K562 (cell line): ENCODE measurements around the gene APLP1. TPM values are rescaled to one million over a fixed set of nuclear protein-coding genes. Genes with fewer than 3 reads are reported as not detected.

ENCODE experiments used
- BDP1 ChIP-seq: IDR thresholded peaks from 3 replicates; pipeline ENCODE4 v1.6.1; 2011; ENCODE audit not compliant: insufficient read length, insufficient read depth
- HDAC8 ChIP-seq: fragments of 450-650 bp; IDR thresholded peaks from 2 replicates; pipeline ENCODE4 v1.6.1; 2016; ENCODE audit warnings: mild to moderate bottlenecking, missing genetic modification characterization, moderate library complexity, missing compliant biosample characterization
- MYC ChIP-seq, 2 experiments: fragments of 250-450 bp in 1 of 2; sonication (Bioruptor Pico) in 1 of 2; IDR thresholded peaks; 2 replicates each; pipeline versions ENCODE4 v1.5.1 to v1.6.1; 2012 to 2021; ENCODE audit warnings: low read depth in 2 of 2, borderline replicate concordance in 1 of 2, improper control_type of control experiment in 1 of 2, low read length in 1 of 2, mild to moderate bottlenecking in 1 of 2, moderate library complexity in 1 of 2
- YY1 ChIP-seq, 3 experiments: IDR thresholded peaks; 2 replicates each; pipeline ENCODE4 v1.6.1; 2011; ENCODE audit warnings: low read length in 2 of 3, mild to moderate bottlenecking in 2 of 3, moderate library complexity in 2 of 3, borderline replicate concordance in 1 of 3, control low read depth in 1 of 3, low read depth in 1 of 3; ENCODE audit not compliant: insufficient read depth in 3 of 3, insufficient replicate concordance in 2 of 3, control insufficient read depth in 1 of 3, insufficient read length in 1 of 3; ENCODE audit errors: extremely low read depth in 1 of 3
- ZNF644 ChIP-seq: fragments of 200-800 bp; sonication (Bioruptor generic); IDR thresholded peaks from 2 replicates; pipeline ENCODE4 v1.6.1; 2016; ENCODE audit warnings: low read depth, missing genetic modification characterization, missing compliant biosample characterization
- polyA plus RNA-seq, 8 experiments: library from polyadenylated mRNA; depleted of rRNA in 4 of 8; stranded (reverse) in 5 of 8; unstranded in 3 of 8; fragments of >200 nt; fragmentation: Nextera tagmentation in 2 of 8; fragmentation: Illumina TruSeq in 1 of 8; extraction: Ambion mirVana in 2 of 8; extraction: Trizol in 1 of 8; gene quantifications; 2 replicates each; pipeline versions ENCODE4 v1.2.1 to v1.2.3, GENCODE V29; 2011 to 2014; ENCODE audit warnings: inconsistent platforms in 1 of 8, missing spikeins in 1 of 8
- total RNA-seq, 7 experiments: library from RNA; depleted of rRNA in 6 of 7; stranded (reverse); fragments of >200 nt in 6 of 7; fragmentation: Illumina TruSeq in 2 of 7; extraction: Trizol in 2 of 7; gene quantifications; 2 replicates each; pipeline versions ENCODE4 v1.2.1 to v1.2.3, GENCODE V29; 2011 to 2021; ENCODE audit warnings: low replicate concordance in 1 of 7
- TF ChIP-seq, protein P1 (sequence below): fragments of 450-650 bp; IDR thresholded peaks from 2 replicates; pipeline ENCODE4 v1.6.1; 2016; ENCODE audit warnings: mild to moderate bottlenecking, moderate library complexity
- TF ChIP-seq, protein P2 (sequence below): sonication (generic); formaldehyde crosslinking; IDR thresholded peaks from 2 replicates; pipeline ENCODE4 v1.5.0; 2020; ENCODE audit warnings: missing genetic modification reagents
- TF ChIP-seq, protein P3 (sequence below): fragments of 450-650 bp; IDR thresholded peaks from 2 replicates; pipeline ENCODE4 v1.7.1; 2018; ENCODE audit warnings: mild to moderate bottlenecking, low read depth; ENCODE audit not compliant: partially characterized antibody

Gene APLP1
- total and polyA plus RNA-seq, 9 of the 15 experiments (the other 6 are each of a cell fraction or from before 2014, with no cell fraction given) = 0.69 to 9.9 (median 4.7) TPM

DNA sequence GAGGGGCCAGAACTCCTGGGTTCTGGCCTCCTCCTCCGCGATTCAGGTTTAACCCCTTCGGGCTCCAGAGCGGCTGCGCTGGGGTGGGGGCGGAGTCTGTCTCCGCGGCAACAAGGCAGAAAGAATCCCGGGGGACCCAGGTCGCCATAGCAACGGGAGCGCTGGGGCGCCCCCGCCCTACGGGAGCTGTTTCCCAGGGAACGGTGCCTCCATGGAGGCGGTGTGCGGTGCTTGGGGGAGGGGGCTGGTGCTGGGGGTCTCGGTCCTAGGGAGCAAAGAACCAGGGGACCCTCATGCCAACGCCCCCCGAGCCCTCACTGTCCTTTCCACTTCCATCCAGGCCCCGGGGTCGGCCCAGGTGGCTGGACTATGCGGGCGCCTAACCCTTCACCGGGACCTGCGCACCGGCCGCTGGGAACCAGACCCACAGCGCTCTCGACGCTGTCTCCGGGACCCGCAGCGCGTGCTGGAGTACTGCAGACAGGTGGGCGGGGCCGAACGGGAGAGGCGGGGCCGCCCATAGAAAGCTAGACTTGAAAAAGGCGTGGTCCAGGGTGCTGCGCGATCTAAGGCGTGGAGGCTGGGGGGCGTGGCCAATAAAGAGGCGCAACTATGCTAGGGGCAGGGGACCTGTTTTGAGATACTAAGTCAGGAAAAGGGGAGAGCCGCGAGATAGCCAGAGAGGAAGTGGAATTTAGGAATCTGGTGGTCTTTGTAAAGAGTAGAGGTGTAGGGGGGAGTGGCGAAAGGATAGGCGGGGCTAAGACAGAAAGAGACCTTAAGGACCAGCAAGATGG, 1.2 kb downstream of the APLP1 start (continued):
- TF ChIP-seq, protein P1, sequence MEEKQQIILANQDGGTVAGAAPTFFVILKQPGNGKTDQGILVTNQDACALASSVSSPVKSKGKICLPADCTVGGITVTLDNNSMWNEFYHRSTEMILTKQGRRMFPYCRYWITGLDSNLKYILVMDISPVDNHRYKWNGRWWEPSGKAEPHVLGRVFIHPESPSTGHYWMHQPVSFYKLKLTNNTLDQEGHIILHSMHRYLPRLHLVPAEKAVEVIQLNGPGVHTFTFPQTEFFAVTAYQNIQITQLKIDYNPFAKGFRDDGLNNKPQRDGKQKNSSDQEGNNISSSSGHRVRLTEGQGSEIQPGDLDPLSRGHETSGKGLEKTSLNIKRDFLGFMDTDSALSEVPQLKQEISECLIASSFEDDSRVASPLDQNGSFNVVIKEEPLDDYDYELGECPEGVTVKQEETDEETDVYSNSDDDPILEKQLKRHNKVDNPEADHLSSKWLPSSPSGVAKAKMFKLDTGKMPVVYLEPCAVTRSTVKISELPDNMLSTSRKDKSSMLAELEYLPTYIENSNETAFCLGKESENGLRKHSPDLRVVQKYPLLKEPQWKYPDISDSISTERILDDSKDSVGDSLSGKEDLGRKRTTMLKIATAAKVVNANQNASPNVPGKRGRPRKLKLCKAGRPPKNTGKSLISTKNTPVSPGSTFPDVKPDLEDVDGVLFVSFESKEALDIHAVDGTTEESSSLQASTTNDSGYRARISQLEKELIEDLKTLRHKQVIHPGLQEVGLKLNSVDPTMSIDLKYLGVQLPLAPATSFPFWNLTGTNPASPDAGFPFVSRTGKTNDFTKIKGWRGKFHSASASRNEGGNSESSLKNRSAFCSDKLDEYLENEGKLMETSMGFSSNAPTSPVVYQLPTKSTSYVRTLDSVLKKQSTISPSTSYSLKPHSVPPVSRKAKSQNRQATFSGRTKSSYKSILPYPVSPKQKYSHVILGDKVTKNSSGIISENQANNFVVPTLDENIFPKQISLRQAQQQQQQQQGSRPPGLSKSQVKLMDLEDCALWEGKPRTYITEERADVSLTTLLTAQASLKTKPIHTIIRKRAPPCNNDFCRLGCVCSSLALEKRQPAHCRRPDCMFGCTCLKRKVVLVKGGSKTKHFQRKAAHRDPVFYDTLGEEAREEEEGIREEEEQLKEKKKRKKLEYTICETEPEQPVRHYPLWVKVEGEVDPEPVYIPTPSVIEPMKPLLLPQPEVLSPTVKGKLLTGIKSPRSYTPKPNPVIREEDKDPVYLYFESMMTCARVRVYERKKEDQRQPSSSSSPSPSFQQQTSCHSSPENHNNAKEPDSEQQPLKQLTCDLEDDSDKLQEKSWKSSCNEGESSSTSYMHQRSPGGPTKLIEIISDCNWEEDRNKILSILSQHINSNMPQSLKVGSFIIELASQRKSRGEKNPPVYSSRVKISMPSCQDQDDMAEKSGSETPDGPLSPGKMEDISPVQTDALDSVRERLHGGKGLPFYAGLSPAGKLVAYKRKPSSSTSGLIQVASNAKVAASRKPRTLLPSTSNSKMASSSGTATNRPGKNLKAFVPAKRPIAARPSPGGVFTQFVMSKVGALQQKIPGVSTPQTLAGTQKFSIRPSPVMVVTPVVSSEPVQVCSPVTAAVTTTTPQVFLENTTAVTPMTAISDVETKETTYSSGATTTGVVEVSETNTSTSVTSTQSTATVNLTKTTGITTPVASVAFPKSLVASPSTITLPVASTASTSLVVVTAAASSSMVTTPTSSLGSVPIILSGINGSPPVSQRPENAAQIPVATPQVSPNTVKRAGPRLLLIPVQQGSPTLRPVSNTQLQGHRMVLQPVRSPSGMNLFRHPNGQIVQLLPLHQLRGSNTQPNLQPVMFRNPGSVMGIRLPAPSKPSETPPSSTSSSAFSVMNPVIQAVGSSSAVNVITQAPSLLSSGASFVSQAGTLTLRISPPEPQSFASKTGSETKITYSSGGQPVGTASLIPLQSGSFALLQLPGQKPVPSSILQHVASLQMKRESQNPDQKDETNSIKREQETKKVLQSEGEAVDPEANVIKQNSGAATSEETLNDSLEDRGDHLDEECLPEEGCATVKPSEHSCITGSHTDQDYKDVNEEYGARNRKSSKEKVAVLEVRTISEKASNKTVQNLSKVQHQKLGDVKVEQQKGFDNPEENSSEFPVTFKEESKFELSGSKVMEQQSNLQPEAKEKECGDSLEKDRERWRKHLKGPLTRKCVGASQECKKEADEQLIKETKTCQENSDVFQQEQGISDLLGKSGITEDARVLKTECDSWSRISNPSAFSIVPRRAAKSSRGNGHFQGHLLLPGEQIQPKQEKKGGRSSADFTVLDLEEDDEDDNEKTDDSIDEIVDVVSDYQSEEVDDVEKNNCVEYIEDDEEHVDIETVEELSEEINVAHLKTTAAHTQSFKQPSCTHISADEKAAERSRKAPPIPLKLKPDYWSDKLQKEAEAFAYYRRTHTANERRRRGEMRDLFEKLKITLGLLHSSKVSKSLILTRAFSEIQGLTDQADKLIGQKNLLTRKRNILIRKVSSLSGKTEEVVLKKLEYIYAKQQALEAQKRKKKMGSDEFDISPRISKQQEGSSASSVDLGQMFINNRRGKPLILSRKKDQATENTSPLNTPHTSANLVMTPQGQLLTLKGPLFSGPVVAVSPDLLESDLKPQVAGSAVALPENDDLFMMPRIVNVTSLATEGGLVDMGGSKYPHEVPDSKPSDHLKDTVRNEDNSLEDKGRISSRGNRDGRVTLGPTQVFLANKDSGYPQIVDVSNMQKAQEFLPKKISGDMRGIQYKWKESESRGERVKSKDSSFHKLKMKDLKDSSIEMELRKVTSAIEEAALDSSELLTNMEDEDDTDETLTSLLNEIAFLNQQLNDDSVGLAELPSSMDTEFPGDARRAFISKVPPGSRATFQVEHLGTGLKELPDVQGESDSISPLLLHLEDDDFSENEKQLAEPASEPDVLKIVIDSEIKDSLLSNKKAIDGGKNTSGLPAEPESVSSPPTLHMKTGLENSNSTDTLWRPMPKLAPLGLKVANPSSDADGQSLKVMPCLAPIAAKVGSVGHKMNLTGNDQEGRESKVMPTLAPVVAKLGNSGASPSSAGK = peak; percentile 93
- TF ChIP-seq HDAC8 (tag) (no peak), ZNF644 (tag) (no peak), YY1 (IDR thresholded peaks at IDR 0.05; ENCODE audit: borderline replicate concordance in 1 of 3, control insufficient read depth in 1 of 3, extremely low read depth in 1 of 3, insufficient read depth in 3 of 3, insufficient read length in 1 of 3, insufficient replicate concordance in 2 of 3, low read depth in 1 of 3, low read length in 2 of 3) (no peak), BDP1 (no peak), MYC (IDR thresholded peaks at IDR 0.05; ENCODE audit: low read depth, low read length) (peak; percentile 46; the same call in 1 of the 2 replicates), MYC (CRISPR knock-in tag; IDR thresholded peaks at IDR 0.05; ENCODE audit: borderline replicate concordance, low read depth) (no peak)
- TF ChIP-seq, protein P2, sequence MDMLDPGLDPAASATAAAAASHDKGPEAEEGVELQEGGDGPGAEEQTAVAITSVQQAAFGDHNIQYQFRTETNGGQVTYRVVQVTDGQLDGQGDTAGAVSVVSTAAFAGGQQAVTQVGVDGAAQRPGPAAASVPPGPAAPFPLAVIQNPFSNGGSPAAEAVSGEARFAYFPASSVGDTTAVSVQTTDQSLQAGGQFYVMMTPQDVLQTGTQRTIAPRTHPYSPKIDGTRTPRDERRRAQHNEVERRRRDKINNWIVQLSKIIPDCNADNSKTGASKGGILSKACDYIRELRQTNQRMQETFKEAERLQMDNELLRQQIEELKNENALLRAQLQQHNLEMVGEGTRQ = no peak
- TF ChIP-seq, protein P3, sequence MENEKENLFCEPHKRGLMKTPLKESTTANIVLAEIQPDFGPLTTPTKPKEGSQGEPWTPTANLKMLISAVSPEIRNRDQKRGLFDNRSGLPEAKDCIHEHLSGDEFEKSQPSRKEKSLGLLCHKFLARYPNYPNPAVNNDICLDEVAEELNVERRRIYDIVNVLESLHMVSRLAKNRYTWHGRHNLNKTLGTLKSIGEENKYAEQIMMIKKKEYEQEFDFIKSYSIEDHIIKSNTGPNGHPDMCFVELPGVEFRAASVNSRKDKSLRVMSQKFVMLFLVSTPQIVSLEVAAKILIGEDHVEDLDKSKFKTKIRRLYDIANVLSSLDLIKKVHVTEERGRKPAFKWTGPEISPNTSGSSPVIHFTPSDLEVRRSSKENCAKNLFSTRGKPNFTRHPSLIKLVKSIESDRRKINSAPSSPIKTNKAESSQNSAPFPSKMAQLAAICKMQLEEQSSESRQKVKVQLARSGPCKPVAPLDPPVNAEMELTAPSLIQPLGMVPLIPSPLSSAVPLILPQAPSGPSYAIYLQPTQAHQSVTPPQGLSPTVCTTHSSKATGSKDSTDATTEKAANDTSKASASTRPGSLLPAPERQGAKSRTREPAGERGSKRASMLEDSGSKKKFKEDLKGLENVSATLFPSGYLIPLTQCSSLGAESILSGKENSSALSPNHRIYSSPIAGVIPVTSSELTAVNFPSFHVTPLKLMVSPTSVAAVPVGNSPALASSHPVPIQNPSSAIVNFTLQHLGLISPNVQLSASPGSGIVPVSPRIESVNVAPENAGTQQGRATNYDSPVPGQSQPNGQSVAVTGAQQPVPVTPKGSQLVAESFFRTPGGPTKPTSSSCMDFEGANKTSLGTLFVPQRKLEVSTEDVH = peak; percentile 45
